Stimulated activated CD4-positive, alpha-beta T cell treated with anti-CD3 and anti-CD28 coated beads, TNF-alpha, amount 100 ng/mL, for 48 hours (primary cell): ENCODE results near the gene RGR.
A peak's percentile ranks its signal among the peaks of the same experiment; 100 is the strongest.

Source experiments
- DNase-seq, 3 donors: peaks; one replicate each; pipeline ENCODE4 v3.0.0-alpha.2; 2020; ENCODE audit warnings: low read depth in 3 of 3

Gene RGR

GRCh38 chr10:84221916-84222315 is 22.9 kb upstream of the RGR start:
- DNase-seq, result no peak

GRCh38 chr10:84224411-84225028 is 20.3 kb upstream of the RGR start:
- DNase-seq, result no peak

- no peak for DNase-seq
Observed at GRCh38 chr10:84225427-84226173, 19.3 kb upstream of the RGR start, which contains the start of gene LRIT2. LRIT2 (minus strand) TSS chr10:84225544; CDS start chr10:84225520, 24 bp downstream.

- DNase-seq, result no peak
Observed at GRCh38 chr10:84226616-84227015, 18.2 kb upstream of the RGR start.

- DNase-seq, result no peak
Observed at GRCh38 chr10:84227810-84228209, 17.0 kb upstream of the RGR start.

- no peak for DNase-seq
Observed at GRCh38 chr10:84230359-84230758, 14.5 kb upstream of the RGR start.

GRCh38 chr10:84232376-84232775 is 12.5 kb upstream of the RGR start:
- no peak for DNase-seq

- DNase-seq, result no peak
Observed at GRCh38 chr10:84233940-84234339, 10.9 kb upstream of the RGR start.

GRCh38 chr10:84234479-84234878 is 10.4 kb upstream of the RGR start:
- no peak for DNase-seq

GRCh38 chr10:84235096-84235495 is 9.8 kb upstream of the RGR start:
- no peak for DNase-seq

- no peak for DNase-seq
Observed at GRCh38 chr10:84236807-84237198, 8.1 kb upstream of the RGR start.

GRCh38 chr10:84237199-84238051 is 7.4 kb upstream of the RGR start:
- DNase-seq, result no peak

- no peak for DNase-seq
Observed at GRCh38 chr10:84238909-84239308, 5.9 kb upstream of the RGR start.

GRCh38 chr10:84241185-84241790 is 3.6 kb upstream of the RGR start, which contains the start of gene LRIT1:
LRIT1 (minus strand) TSS chr10:84241546; CDS start chr10:84241439, 107 bp downstream.
- no peak for DNase-seq

GRCh38 chr10:84243759-84244158 is 1.1 kb upstream of the RGR start:
- no peak for DNase-seq

GRCh38 chr10:84247496-84247895 is 2.6 kb downstream of the RGR start:
- no peak for DNase-seq

GRCh38 chr10:84248794-84249193 is 3.9 kb downstream of the RGR start:
- DNase-seq, result no peak

- DNase-seq, result no peak
Observed at GRCh38 chr10:84254552-84255478, 10.0 kb downstream of the RGR start.

GRCh38 chr10:84256510-84257342 is 11.9 kb downstream of the RGR start:
- DNase-seq, result peak; percentile 23 to 69 (median 34)
